Panc1 (cell line): Measurements from ENCODE around the gene SLC22A23. TPM values are rescaled to one million over a fixed set of nuclear protein-coding genes. Genes with fewer than 3 reads are reported as not detected.

Experiments
- ATAC-seq: fragments of 200-7000 bp; cut with Tn5 transposase; 2 replicates; pipeline ENCODE4 v1.9.1; 2020; ENCODE audit warnings: mild to moderate bottlenecking, moderate library complexity
- BruUV-seq: library from RNA; stranded (reverse); fragments of 400-500 nt; replicated peaks from 2 replicates; lab custom pipeline; 2021; lab: Mats Ljungman, UMichigan
- CTCF ChIA-PET: fragments of 300-600 bp; sonication (Branson Sonifier 250); formaldehyde crosslinking; loops from one replicate; lab custom pipeline; 2022; ENCODE audit warnings: antibody characterized with exemption; lab: Charles Lee
- POLR2A ChIA-PET: fragments of 300-600 bp; sonication (Branson Sonifier 250); formaldehyde crosslinking; loops from one replicate; lab custom pipeline; 2022; ENCODE audit warnings: antibody characterized with exemption; lab: Charles Lee
- DNase-seq: peaks from one replicate; pipeline ENCODE4 v3.0.0-alpha.2; 2010; ENCODE audit warnings: low read depth, low spot score
- H3K27ac ChIP-seq: 2 replicates; pipeline ENCODE4 v1.5.1; 2011; ENCODE audit warnings: mild to moderate bottlenecking, low read length, inconsistent platforms
- H3K27me3 ChIP-seq: fragments of 200-500 bp; sonication (Bioruptor generic); 2 replicates; pipeline ENCODE4 v1.6.0; 2014; ENCODE audit warnings: low read length, inconsistent platforms; ENCODE audit not compliant: control insufficient read depth, insufficient read depth
- H3K36me3 ChIP-seq: fragments of 200-500 bp; sonication (Bioruptor generic); 2 replicates; pipeline ENCODE4 v1.5.1; 2014; ENCODE audit warnings: inconsistent platforms, mild to moderate bottlenecking, low read length, moderate library complexity; ENCODE audit not compliant: control insufficient read depth, insufficient read depth
- H3K4me1 ChIP-seq: 2 replicates; pipeline ENCODE4 v1.5.1; 2011; ENCODE audit warnings: inconsistent platforms, mild to moderate bottlenecking, low read length, moderate library complexity; ENCODE audit not compliant: control insufficient read depth, insufficient read depth
- H3K4me3 ChIP-seq, 2 experiments: 2 replicates each; pipeline ENCODE4 v1.5.1; 2011 to 2012; ENCODE audit warnings: low read depth in 2 of 2, low read length in 2 of 2, mild to moderate bottlenecking in 2 of 2, inconsistent platforms in 1 of 2, moderate library complexity in 1 of 2
- H3K9me3 ChIP-seq: fragments of 200-500 bp; sonication (Bioruptor generic); 2 replicates; pipeline ENCODE4 v1.5.1; 2014; ENCODE audit warnings: low read depth, mild to moderate bottlenecking, inconsistent platforms, low read length, moderate library complexity; ENCODE audit not compliant: control insufficient read depth, insufficient read depth
- POLR2AphosphoS5 ChIP-seq: IDR thresholded peaks from 2 replicates; pipeline ENCODE4 v1.6.1; 2012; ENCODE audit warnings: mild to moderate bottlenecking, low read depth, low read length, moderate library complexity
- SIN3A ChIP-seq: IDR thresholded peaks from 2 replicates; pipeline ENCODE4 v1.6.1; 2012; ENCODE audit warnings: low read depth, mild to moderate bottlenecking, low read length, moderate library complexity, borderline replicate concordance; ENCODE audit not compliant: insufficient read depth
- TCF7L2 ChIP-seq: IDR thresholded peaks from 2 replicates; pipeline ENCODE4 v1.6.1; 2011; ENCODE audit warnings: mild to moderate bottlenecking, low read depth, low read length, inconsistent platforms
- in situ Hi-C: cut with HindIII; loops from 2 replicates; pipeline ENCODE4 v1.10.0; 2016; ENCODE audit warnings: low sequenced_read_pairs, low pct_unique_long_range_greater_than_20kb
- intact Hi-C: fragments of 100-400 bp; cut with micrococcal nuclease; formaldehyde crosslinking; loops from one replicate; pipeline ENCODE4 v1.10.0; 2022; ENCODE audit not compliant: unreplicated experiment
- total RNA-seq: library from RNA; stranded (reverse); gene quantifications from one replicate; pipeline ENCODE4 v1.2.1, GENCODE V29; 2021; ENCODE audit not compliant: unreplicated experiment
- TF ChIP-seq, protein P1 (sequence below): fragments of 450-650 bp; IDR thresholded peaks from 2 replicates; pipeline ENCODE4 v1.5.1; 2017; ENCODE audit warnings: mild to moderate bottlenecking
- TF ChIP-seq, protein P2 (sequence below), 2 experiments: IDR thresholded peaks; 2 replicates each; pipeline ENCODE4 v1.6.1; 2011 to 2012; ENCODE audit warnings: low read depth in 2 of 2, control low read depth in 1 of 2, low read length in 1 of 2, mild to moderate bottlenecking in 1 of 2, moderate library complexity in 1 of 2; ENCODE audit not compliant: insufficient read depth in 1 of 2

SLC22A23 gene
- total RNA-seq, 1 experiment from 2014 or later: 4.5 TPM

DNA sequence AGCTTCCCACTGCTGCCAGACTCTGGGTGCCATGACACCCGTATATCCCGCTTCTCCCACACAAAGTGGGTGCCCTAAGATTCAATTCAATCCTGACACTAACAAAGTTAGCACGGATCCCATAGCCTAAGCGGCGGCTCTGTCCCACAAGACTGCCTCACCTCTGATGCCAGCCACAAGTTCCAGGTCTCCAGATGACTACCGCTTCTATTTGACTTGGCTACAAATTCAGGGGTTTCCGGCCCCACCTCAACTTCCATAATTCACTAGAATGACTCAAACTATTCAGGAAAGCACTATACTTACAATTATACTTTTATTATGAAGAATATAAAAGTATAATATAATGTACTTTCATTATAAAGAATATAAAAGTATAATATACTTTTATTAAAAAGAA is 24.8 kb upstream of the SLC22A23 start:
- ATAC-seq: no peak
- intact Hi-C loops (no loop called here), in situ Hi-C loops (no loop called here)
- DNase-seq: no peak
- H3K36me3 ChIP-seq: no peaks in the 10 kb centered on the region
- H3K27ac ChIP-seq: no peak overlapping the region
- ChIA-PET CTCF (no interaction called here), POLR2A (no interaction called here)
- H3K4me3 ChIP-seq: no peak overlapping the region
- BruUV-seq: no TSS peak
- TF ChIP-seq, protein P1, sequence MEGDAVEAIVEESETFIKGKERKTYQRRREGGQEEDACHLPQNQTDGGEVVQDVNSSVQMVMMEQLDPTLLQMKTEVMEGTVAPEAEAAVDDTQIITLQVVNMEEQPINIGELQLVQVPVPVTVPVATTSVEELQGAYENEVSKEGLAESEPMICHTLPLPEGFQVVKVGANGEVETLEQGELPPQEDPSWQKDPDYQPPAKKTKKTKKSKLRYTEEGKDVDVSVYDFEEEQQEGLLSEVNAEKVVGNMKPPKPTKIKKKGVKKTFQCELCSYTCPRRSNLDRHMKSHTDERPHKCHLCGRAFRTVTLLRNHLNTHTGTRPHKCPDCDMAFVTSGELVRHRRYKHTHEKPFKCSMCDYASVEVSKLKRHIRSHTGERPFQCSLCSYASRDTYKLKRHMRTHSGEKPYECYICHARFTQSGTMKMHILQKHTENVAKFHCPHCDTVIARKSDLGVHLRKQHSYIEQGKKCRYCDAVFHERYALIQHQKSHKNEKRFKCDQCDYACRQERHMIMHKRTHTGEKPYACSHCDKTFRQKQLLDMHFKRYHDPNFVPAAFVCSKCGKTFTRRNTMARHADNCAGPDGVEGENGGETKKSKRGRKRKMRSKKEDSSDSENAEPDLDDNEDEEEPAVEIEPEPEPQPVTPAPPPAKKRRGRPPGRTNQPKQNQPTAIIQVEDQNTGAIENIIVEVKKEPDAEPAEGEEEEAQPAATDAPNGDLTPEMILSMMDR: no peak
- TF ChIP-seq, protein P2, sequence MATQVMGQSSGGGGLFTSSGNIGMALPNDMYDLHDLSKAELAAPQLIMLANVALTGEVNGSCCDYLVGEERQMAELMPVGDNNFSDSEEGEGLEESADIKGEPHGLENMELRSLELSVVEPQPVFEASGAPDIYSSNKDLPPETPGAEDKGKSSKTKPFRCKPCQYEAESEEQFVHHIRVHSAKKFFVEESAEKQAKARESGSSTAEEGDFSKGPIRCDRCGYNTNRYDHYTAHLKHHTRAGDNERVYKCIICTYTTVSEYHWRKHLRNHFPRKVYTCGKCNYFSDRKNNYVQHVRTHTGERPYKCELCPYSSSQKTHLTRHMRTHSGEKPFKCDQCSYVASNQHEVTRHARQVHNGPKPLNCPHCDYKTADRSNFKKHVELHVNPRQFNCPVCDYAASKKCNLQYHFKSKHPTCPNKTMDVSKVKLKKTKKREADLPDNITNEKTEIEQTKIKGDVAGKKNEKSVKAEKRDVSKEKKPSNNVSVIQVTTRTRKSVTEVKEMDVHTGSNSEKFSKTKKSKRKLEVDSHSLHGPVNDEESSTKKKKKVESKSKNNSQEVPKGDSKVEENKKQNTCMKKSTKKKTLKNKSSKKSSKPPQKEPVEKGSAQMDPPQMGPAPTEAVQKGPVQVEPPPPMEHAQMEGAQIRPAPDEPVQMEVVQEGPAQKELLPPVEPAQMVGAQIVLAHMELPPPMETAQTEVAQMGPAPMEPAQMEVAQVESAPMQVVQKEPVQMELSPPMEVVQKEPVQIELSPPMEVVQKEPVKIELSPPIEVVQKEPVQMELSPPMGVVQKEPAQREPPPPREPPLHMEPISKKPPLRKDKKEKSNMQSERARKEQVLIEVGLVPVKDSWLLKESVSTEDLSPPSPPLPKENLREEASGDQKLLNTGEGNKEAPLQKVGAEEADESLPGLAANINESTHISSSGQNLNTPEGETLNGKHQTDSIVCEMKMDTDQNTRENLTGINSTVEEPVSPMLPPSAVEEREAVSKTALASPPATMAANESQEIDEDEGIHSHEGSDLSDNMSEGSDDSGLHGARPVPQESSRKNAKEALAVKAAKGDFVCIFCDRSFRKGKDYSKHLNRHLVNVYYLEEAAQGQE (IDR thresholded peaks at IDR 0.05; ENCODE audit: insufficient read depth in 1 of 2, low read depth in 2 of 2, low read length in 1 of 2): no peak
- TF ChIP-seq SIN3A: no peak
- no peak for TF ChIP-seq POLR2AphosphoS5
- no peak for TF ChIP-seq TCF7L2
- peaks cover 5% of the 10 kb centered on the region; the same call in 1 of the 2 replicates for H3K9me3 ChIP-seq
- H3K4me1 ChIP-seq: no peaks in the 10 kb centered on the region
- peaks cover 4% of the 10 kb centered on the region; the same call in 1 of the 2 replicates for H3K27me3 ChIP-seq

DNA sequence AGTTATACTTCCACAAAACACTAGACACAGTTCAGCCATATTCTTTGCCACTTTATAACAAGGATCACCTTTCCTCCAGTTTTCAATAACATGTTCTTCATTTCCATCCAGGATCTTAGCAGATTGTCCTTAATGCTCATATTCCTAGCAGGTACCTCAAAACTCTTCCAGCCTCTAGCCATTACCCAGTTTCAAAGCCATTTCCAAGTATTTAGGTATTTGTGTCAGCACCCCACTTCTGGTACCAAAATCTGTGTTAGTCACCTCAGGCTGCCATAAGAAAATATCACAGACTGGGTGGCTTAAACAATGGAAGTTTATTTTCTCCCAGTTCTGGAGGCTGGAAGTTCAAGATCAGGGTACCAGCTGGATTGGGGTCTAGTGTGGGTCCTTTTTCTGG is 23.2 kb upstream of the SLC22A23 start:
- POLR2A ChIA-PET: no interaction called here
- peaks cover 4% of the 10 kb centered on the region; the same call in 1 of the 2 replicates for H3K27me3 ChIP-seq
- H3K4me3 ChIP-seq: no peak overlapping the region
- no TSS peak for BruUV-seq
- DNase-seq: no peak
- peaks cover 5% of the 10 kb centered on the region; the same call in 1 of the 2 replicates for H3K9me3 ChIP-seq
- no peak for ATAC-seq
- no peaks in the 10 kb centered on the region for H3K4me1 ChIP-seq
- CTCF ChIA-PET: no interaction called here
- H3K27ac ChIP-seq: no peak overlapping the region
- intact Hi-C loops (no loop called here), in situ Hi-C loops (no loop called here)
- H3K36me3 ChIP-seq: no peaks in the 10 kb centered on the region
- TF ChIP-seq SIN3A: no peak

DNA sequence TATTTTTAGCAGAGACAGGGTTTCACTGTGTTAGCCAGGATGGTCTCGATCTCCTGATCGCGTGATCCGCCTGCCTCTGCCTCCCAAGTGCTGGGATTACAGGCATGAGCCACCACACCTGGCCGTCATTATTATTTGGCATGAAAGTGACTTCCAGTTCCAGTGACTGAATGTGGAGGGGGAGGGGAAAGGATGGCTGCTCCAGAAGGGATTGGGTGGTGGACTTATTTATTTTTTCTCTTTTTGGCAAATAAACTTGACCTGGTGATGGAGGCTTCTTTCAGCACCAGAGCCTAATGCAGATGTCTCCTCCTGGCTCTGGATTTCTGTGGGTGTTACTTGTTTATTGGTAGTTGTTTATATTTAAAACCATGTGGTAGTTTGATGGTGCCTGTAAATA is 16.9 kb upstream of the SLC22A23 start:
- no TSS peak for BruUV-seq
- TF ChIP-seq, protein P2 (IDR thresholded peaks at IDR 0.05; ENCODE audit: insufficient read depth in 1 of 2, low read depth in 2 of 2, low read length in 1 of 2): no peak
- TF ChIP-seq SIN3A (no peak), TCF7L2 (no peak)
- TF ChIP-seq, protein P1: no peak

More for the DNA sequence above, 16.9 kb upstream of the SLC22A23 start:
- Histone ChIP-seq H3K4me1 (no peaks in the 10 kb centered on the region), H3K27ac (no peak overlapping the region), H3K36me3 (no peaks in the 10 kb centered on the region), H3K4me3 (no peak overlapping the region), H3K27me3 (peaks cover 2% of the 10 kb centered on the region; the same call in 1 of the 2 replicates), H3K9me3 (no peaks in the 10 kb centered on the region)
- DNase-seq: no peak
- intact Hi-C loops (no loop called here), in situ Hi-C loops (no loop called here)
- CTCF ChIA-PET: no interaction called here
- ATAC-seq: no peak
- POLR2A ChIA-PET: interaction anchor here (0.6 kb wide), 1 partner anchor 9 kb away, joined by 3 read pairs; no protein-coding TSS in a partner anchor
